Measurements from ENCODE around the gene GTF3C4. TPM values are rescaled to one million over a fixed set of nuclear protein-coding genes. Genes with fewer than 3 reads are reported as not detected.

Gene GTF3C4
- total and polyA plus RNA-seq, 2 of the 13 experiments (the other 11 are each of a cell fraction or from before 2014, with no cell fraction given): 2.6 to 12.9 TPM

GRCh38 chr9:132669698-132670456 is 387 bp upstream of the GTF3C4 start, which contains the start of gene DDX31 (continued):
- TF ChIP-seq, protein P1, sequence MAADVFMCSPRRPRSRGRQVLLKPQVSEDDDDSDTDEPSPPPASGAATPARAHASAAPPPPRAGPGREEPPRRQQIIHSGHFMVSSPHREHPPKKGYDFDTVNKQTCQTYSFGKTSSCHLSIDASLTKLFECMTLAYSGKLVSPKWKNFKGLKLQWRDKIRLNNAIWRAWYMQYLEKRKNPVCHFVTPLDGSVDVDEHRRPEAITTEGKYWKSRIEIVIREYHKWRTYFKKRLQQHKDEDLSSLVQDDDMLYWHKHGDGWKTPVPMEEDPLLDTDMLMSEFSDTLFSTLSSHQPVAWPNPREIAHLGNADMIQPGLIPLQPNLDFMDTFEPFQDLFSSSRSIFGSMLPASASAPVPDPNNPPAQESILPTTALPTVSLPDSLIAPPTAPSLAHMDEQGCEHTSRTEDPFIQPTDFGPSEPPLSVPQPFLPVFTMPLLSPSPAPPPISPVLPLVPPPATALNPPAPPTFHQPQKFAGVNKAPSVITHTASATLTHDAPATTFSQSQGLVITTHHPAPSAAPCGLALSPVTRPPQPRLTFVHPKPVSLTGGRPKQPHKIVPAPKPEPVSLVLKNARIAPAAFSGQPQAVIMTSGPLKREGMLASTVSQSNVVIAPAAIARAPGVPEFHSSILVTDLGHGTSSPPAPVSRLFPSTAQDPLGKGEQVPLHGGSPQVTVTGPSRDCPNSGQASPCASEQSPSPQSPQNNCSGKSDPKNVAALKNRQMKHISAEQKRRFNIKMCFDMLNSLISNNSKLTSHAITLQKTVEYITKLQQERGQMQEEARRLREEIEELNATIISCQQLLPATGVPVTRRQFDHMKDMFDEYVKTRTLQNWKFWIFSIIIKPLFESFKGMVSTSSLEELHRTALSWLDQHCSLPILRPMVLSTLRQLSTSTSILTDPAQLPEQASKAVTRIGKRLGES (CRISPR knock-in tag; IDR thresholded peaks at IDR 0.05; ENCODE audit: borderline replicate concordance): 0 out of 2 replicates have a peak, but pooled peaks have one; percentile 70
- TF ChIP-seq HNF1A (IDR thresholded peaks at IDR 0.05; ENCODE audit: low read depth): no peak
- TF ChIP-seq HNF1A (CRISPR knock-in tag; IDR thresholded peaks at IDR 0.05; ENCODE audit: borderline replicate concordance): peak; percentile 75
- TF ChIP-seq TAF1 (CRISPR knock-in tag; IDR thresholded peaks at IDR 0.05): peak; percentile 82
- TF ChIP-seq ZNF292 (CRISPR knock-in tag; IDR thresholded peaks at IDR 0.05; ENCODE audit: borderline replicate concordance, low read depth): no peak
- TF ChIP-seq ZNF670 (CRISPR knock-in tag; IDR thresholded peaks at IDR 0.05; ENCODE audit: borderline replicate concordance): peak; percentile 92
- TF ChIP-seq ZNF672 (CRISPR knock-in tag; IDR thresholded peaks at IDR 0.05): no peak
- 0 out of 2 replicates have a peak, but pooled peaks have one; percentile 22 for TF ChIP-seq ZNF367 (CRISPR knock-in tag; IDR thresholded peaks at IDR 0.05; ENCODE audit: borderline replicate concordance)
- TF ChIP-seq ZBTB39 (CRISPR knock-in tag; IDR thresholded peaks at IDR 0.05): peak; percentile 26; the same call in 1 of the 2 replicates
- TF ChIP-seq, protein P2, sequence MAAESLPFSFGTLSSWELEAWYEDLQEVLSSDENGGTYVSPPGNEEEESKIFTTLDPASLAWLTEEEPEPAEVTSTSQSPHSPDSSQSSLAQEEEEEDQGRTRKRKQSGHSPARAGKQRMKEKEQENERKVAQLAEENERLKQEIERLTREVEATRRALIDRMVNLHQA (CRISPR knock-in tag; IDR thresholded peaks at IDR 0.05): no peak
- TF ChIP-seq ZNF543 (CRISPR knock-in tag; IDR thresholded peaks at IDR 0.05): peak; percentile 72
- TF ChIP-seq, protein P3, sequence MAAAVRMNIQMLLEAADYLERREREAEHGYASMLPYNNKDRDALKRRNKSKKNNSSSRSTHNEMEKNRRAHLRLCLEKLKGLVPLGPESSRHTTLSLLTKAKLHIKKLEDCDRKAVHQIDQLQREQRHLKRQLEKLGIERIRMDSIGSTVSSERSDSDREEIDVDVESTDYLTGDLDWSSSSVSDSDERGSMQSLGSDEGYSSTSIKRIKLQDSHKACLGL (CRISPR knock-in tag; IDR thresholded peaks at IDR 0.05): peak; percentile 100
- TF ChIP-seq ZNF136 (CRISPR knock-in tag; IDR thresholded peaks at IDR 0.05; ENCODE audit: low read depth): peak; percentile 77; the same call in 1 of the 2 replicates
- TF ChIP-seq MLX (CRISPR knock-in tag; IDR thresholded peaks at IDR 0.05): no peak
- peak; percentile 81 for TF ChIP-seq ZNF768 (CRISPR knock-in tag; IDR thresholded peaks at IDR 0.05)
- TF ChIP-seq, protein P4, sequence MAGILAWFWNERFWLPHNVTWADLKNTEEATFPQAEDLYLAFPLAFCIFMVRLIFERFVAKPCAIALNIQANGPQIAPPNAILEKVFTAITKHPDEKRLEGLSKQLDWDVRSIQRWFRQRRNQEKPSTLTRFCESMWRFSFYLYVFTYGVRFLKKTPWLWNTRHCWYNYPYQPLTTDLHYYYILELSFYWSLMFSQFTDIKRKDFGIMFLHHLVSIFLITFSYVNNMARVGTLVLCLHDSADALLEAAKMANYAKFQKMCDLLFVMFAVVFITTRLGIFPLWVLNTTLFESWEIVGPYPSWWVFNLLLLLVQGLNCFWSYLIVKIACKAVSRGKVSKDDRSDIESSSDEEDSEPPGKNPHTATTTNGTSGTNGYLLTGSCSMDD (CRISPR knock-in tag; IDR thresholded peaks at IDR 0.05): 0 out of 2 replicates have a peak, but pooled peaks have one; percentile 78
